ENCODE results near the gene ELAPOR2. TPM values are rescaled to one million over a fixed set of nuclear protein-coding genes. Genes with fewer than 3 reads are reported as not detected.

The ELAPOR2 gene
- total RNA-seq, 1 donor = 4.2 TPM

GRCh38 chr7:87021285-87021684, 38.2 kb downstream of the ELAPOR2 start:
- no peak for DNase-seq (ENCODE audit: low read depth)
- H3K4me3 ChIP-seq (ENCODE audit: low read depth, low read length) = no peak overlapping the region
- TF ChIP-seq CTCF (IDR thresholded peaks at IDR 0.05; ENCODE audit: insufficient read depth, low read length) = no peak

- DNase-seq (ENCODE audit: low read depth) = no peak
- no peak overlapping the region for H3K4me3 ChIP-seq (ENCODE audit: low read depth, low read length)
- TF ChIP-seq CTCF (IDR thresholded peaks at IDR 0.05; ENCODE audit: insufficient read depth, low read length) = no peak
These were observed 42.8 kb downstream of the ELAPOR2 start for GRCh38 chr7:87016606-87017005.

GRCh38 chr7:87013840-87014190, 45.6 kb downstream of the ELAPOR2 start:
- no peak overlapping the region for H3K4me3 ChIP-seq (ENCODE audit: low read depth, low read length)
- no peak for TF ChIP-seq CTCF (IDR thresholded peaks at IDR 0.05; ENCODE audit: insufficient read depth, low read length)
- DNase-seq (ENCODE audit: low read depth) = no peak

- TF ChIP-seq CTCF (IDR thresholded peaks at IDR 0.05; ENCODE audit: insufficient read depth, low read length) = no peak
- H3K4me3 ChIP-seq (ENCODE audit: low read depth, low read length) = no peak overlapping the region
- no peak for DNase-seq (ENCODE audit: low read depth)
These were observed 46.2 kb downstream of the ELAPOR2 start for GRCh38 chr7:87013136-87013839.

Other genes with a start within 250 kb of the ELAPOR2 start
- gene DMTF1, start 92.8 kb upstream of the ELAPOR2 start, total RNA-seq (ENCODE audit: low replicate concordance) = 91.1 and 147 TPM in 2 replicates
- gene TMEM243, start 160.1 kb upstream of the ELAPOR2 start, total RNA-seq (ENCODE audit: low replicate concordance) = 47.8 and 57.7 TPM in 2 replicates

All from fibroblast of the aortic adventitia (primary cell).